Measurements from ENCODE around the gene PSMG1.

Gene PSMG1

GRCh38 chr21:39208624-39209333 lies 25.5 kb upstream of the PSMG1 start:
- DNase-seq, result no peak
- Histone ChIP-seq H3K27me3 (replicated peaks) (no peaks in the 10 kb centered on the region), H3K4me3 (ENCODE audit: low read depth, low read length) (no peak overlapping the region), H3K36me3 (replicated peaks) (peaks cover 25% of the 10 kb centered on the region), H3K27ac (no peak overlapping the region)
- TF ChIP-seq, protein P1, sequence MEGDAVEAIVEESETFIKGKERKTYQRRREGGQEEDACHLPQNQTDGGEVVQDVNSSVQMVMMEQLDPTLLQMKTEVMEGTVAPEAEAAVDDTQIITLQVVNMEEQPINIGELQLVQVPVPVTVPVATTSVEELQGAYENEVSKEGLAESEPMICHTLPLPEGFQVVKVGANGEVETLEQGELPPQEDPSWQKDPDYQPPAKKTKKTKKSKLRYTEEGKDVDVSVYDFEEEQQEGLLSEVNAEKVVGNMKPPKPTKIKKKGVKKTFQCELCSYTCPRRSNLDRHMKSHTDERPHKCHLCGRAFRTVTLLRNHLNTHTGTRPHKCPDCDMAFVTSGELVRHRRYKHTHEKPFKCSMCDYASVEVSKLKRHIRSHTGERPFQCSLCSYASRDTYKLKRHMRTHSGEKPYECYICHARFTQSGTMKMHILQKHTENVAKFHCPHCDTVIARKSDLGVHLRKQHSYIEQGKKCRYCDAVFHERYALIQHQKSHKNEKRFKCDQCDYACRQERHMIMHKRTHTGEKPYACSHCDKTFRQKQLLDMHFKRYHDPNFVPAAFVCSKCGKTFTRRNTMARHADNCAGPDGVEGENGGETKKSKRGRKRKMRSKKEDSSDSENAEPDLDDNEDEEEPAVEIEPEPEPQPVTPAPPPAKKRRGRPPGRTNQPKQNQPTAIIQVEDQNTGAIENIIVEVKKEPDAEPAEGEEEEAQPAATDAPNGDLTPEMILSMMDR (IDR thresholded peaks at IDR 0.05; ENCODE audit: low read depth, low read length, missing control alignments), result no peak
- in situ Hi-C loops (cut with HindIII; ENCODE audit: low pct_ligation_motif_present, low sequenced_read_pairs), result no loop called here

DNA sequence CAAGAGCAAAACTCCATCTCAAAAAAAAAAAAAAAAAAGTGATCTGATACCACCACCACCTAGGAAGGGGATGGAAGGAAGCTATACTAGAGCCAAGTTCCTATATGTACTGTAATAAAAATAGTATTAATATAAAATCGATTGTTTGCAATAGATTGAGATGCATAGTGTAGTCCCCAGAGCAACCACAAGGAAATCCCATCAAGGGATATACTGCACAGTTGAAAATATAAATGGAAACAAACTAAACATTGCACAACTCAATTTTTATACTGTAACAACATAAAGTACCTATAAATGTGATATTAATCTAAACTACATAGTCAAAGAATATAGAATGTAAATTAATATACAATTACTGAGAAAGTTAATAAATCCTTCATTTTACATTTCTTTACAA lies 20.9 kb upstream of the PSMG1 start:
- Histone ChIP-seq H3K4me3 (ENCODE audit: low read depth, low read length) (no peak overlapping the region), H3K36me3 (replicated peaks) (peaks cover 39% of the 10 kb centered on the region), H3K27me3 (replicated peaks) (no peaks in the 10 kb centered on the region), H3K27ac (no peak overlapping the region)
- in situ Hi-C loops (cut with HindIII; ENCODE audit: low pct_ligation_motif_present, low sequenced_read_pairs), result no loop called here
- TF ChIP-seq, protein P1 (IDR thresholded peaks at IDR 0.05; ENCODE audit: low read depth, low read length, missing control alignments), result peak; percentile 7
- no peak for DNase-seq

GRCh38 chr21:39198800-39199199 lies 15.5 kb upstream of the PSMG1 start:
- Histone ChIP-seq H3K27me3 (replicated peaks) (no peaks in the 10 kb centered on the region), H3K36me3 (replicated peaks) (peaks cover 46% of the 10 kb centered on the region), H3K4me3 (ENCODE audit: low read depth, low read length) (no peak overlapping the region), H3K27ac (no peak overlapping the region)
- DNase-seq, result no peak
- TF ChIP-seq, protein P1 (IDR thresholded peaks at IDR 0.05; ENCODE audit: low read depth, low read length, missing control alignments), result no peak
- in situ Hi-C loops (cut with HindIII; ENCODE audit: low pct_ligation_motif_present, low sequenced_read_pairs), result no loop called here

GRCh38 chr21:39197448-39198233 lies 14.4 kb upstream of the PSMG1 start:
- Histone ChIP-seq H3K27ac (no peak overlapping the region), H3K27me3 (replicated peaks) (no peaks in the 10 kb centered on the region), H3K36me3 (replicated peaks) (peaks cover 43% of the 10 kb centered on the region), H3K4me3 (ENCODE audit: low read depth, low read length) (no peak overlapping the region)
- no peak for DNase-seq
- in situ Hi-C loops (cut with HindIII; ENCODE audit: low pct_ligation_motif_present, low sequenced_read_pairs), result no loop called here
- TF ChIP-seq, protein P1 (IDR thresholded peaks at IDR 0.05; ENCODE audit: low read depth, low read length, missing control alignments), result no peak

GRCh38 chr21:39196838-39197237 lies 13.6 kb upstream of the PSMG1 start:
- Histone ChIP-seq H3K4me3 (ENCODE audit: low read depth, low read length) (no peak overlapping the region), H3K27ac (no peak overlapping the region), H3K36me3 (replicated peaks) (peaks cover 40% of the 10 kb centered on the region), H3K27me3 (replicated peaks) (no peaks in the 10 kb centered on the region)
- DNase-seq, result no peak
- in situ Hi-C loops (cut with HindIII; ENCODE audit: low pct_ligation_motif_present, low sequenced_read_pairs), result no loop called here
- TF ChIP-seq, protein P1 (IDR thresholded peaks at IDR 0.05; ENCODE audit: low read depth, low read length, missing control alignments), result no peak
